Activated CD4-positive, alpha-beta T cell treated with anti-CD3 and anti-CD28 coated beads, Interleukin-2, amount 50 U/mL, for 16 hours (primary cell): Measurements from ENCODE around the gene RAD51B.

Source experiments
- DNase-seq: peaks from one replicate; pipeline ENCODE4 v3.0.0-alpha.2; 2020

Gene RAD51B

GRCh38 chr14:67908052-67908754 lies 88.6 kb downstream of the RAD51B start:
- no peak for DNase-seq

DNA sequence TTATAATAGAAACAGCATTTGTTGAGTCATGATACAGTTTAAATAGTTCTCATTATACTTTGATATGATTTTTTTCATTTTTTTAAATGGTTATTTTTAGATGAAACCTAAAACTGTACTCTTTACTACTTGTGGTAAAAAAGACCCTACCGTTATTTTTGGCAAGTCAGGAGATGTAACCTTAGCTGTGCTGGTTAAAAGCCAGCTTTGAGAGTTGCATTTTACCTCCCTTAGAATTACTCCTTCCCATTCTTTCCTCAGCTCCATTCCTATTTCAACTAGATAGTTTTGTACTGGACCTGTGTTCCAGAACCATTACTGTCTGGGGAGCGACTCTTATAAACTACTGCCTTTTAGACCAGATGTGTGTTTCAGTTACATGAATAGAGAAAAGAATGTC lies 92.0 kb downstream of the RAD51B start:
- no peak for DNase-seq

DNA sequence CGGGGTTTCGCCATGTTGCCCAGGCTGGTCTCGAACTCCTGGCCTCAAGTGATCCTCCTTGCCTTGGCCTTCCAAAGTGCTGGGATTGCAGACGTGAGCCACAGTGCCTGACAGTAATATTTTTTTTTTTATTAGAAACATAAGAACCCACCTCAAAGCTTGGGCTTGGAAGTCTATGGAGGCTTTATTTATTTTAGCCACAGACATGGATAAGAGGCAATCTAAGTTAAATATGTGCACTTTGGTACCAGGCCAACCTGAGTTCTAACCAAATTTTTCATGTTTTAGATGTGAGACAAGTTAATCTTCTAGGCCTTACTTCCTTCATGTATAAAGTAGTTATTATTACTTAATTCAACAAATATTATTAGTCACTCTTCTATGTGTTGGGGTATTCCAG lies 96.9 kb downstream of the RAD51B start:
- DNase-seq: no peak

DNA sequence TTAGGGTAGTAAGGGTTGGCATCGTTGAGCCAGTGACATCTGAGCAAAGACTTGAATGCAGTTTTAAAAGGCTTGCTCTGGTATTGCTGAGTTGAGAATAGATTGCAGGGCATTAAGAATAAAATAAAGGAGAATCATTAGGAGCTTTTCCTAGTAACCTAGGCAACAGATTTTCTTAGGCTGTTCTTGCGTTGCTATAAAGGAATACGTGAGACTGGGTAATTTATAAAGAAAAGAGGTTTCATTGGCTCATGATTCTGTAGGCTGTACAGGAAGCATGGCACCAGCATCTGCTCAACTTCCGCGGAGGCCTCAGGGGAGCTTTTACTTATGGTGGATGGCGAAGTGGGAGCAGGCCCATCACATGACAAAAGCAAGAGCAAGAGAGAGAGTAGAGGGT lies 97.4 kb downstream of the RAD51B start:
- no peak for DNase-seq

DNA sequence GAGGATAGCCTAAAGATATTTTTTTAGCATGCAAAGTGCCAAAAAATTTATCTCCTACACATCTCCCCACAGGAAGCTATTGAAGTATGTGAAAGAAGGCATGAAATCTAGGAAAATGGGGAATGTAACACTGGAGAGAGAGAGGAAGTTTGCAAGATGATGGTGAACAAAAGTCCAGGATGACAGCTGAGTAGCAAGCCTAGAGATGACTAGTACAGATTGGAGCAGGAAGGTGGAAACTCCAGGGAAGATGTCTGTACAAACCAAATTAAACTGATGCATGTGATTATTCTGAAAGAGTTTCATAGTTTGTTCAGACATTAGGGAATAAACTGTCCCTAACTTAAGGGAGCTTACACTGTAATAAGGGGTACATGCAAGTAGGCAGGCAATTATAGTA lies 99.3 kb downstream of the RAD51B start:
- no peak for DNase-seq

GRCh38 chr14:67919259-67920032 lies 99.9 kb downstream of the RAD51B start:
- DNase-seq: no peak

GRCh38 chr14:67926821-67927220 lies 107.2 kb downstream of the RAD51B start:
- no peak for DNase-seq

- no peak for DNase-seq
Measured at GRCh38 chr14:67927244-67927643, 107.7 kb downstream of the RAD51B start.

GRCh38 chr14:67928375-67928774 lies 108.8 kb downstream of the RAD51B start:
- DNase-seq: no peak

DNA sequence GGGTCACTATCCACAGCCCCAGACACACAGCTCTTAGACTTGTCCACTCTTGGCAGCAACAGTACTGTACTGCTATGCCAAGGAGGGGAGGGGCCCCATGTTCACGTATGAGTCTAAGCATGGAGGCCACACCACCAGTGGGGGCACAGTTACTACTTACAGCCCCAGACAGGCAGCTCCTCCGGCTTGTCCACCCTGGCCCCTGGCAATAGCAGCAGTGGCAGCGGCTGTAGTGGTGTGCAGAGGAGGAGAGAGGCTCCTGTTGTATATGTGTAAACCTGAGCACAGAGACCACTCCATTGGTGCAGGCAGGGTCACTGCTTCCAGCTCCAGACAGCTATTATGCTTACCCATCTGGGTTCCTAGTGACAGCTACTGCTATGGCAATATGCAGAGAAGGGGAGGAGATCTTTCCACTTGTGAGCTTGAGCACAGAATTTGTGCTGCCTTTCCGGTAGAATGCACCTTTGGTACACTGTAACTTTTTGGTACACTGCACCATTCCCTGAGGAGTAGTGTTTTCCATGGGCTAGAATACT lies 113.2 kb downstream of the RAD51B start:
- no peak for DNase-seq

GRCh38 chr14:67933266-67933665 lies 113.7 kb downstream of the RAD51B start:
- DNase-seq: no peak

DNA sequence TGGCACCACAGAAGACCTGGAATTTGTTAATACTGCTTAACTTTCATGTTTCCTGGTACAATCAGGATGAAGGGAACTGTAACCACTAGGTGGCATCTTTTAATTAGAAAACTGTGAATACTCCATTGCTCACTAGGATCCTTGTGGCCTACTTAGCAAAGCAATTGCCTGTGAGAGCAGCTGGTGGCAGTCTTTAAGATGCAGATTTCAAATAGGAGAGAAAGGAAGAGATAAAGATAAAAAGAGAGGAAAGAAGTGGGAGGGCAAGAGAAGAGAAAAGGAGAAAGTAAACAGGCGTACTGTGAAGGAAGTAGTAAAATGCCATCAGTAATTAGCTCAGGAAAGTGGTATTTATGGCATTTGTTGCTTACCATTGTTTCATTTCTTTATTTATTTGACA lies 114.5 kb downstream of the RAD51B start:
- peak; percentile 43 for DNase-seq

GRCh38 chr14:67934862-67935261 lies 115.3 kb downstream of the RAD51B start:
- DNase-seq: no peak

DNA sequence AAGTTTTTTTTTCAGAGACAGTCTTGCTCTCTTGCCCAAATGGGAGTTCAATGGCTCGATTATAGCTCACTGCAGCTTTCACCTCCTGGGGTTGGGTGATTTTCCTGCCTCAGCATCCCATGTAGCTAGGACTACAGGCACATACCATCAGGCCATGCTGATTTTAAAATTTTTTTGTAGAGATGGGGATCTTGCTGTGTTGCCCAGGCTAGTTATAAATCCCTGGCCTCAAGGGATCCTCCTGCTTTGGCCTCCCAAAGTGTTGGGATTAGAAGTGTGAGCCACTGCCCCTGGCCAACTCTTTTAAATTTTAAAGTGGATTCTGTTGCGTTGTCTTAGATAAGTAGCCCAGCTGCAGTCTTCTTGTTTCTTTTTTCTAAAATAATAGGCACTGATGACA lies 115.8 kb downstream of the RAD51B start:
- DNase-seq: no peak

- no peak for DNase-seq
Measured at GRCh38 chr14:67938071-67938470, 118.5 kb downstream of the RAD51B start.

GRCh38 chr14:67940486-67941455 lies 121.2 kb downstream of the RAD51B start:
- DNase-seq: no peak

GRCh38 chr14:67941456-67942018 lies 122.0 kb downstream of the RAD51B start:
- DNase-seq: no peak

GRCh38 chr14:67942080-67942710 lies 122.6 kb downstream of the RAD51B start:
- DNase-seq: no peak

DNA sequence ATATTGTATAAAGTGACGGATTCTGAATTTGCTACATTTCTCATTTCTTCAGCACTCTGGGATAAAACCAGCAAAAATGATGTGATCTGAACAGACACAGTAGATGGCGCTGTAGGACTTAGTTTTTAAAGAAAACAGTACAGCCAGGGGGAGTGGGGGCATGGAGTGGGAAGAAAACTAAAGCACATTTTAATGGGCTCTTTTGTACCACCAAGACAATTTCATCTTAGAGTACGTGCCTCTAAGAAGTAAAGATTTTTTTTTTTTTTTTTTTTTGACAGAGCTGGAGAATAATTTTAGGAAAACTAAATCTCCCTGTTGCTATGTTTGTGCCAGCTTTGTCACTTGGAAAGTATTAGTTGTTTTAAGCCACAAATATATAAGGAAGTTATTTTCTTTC lies 124.4 kb downstream of the RAD51B start:
- peak; percentile 54 for DNase-seq

- DNase-seq: no peak
Measured at GRCh38 chr14:67944605-67945004, 125.0 kb downstream of the RAD51B start.

- no peak for DNase-seq
Measured at GRCh38 chr14:67949771-67950170, 130.2 kb downstream of the RAD51B start.

DNA sequence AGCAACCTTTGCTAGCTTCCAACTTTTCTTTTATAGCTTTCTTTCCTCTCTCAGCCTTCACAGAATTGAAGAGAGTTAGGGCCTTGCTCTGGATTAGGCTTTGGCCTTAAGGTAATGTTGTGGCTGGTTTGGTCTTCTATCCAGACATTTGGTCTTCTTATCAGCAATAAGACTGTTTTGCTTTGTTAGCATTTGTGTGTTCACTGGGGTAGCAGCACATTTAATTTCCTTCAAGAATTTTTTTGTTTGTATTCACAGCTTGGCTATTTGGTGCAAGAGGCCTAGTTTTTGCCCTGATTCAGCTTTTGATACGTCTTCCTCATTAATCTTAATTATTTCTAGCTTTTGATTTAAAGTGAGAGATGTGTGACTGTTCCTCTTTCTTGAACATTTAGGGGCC lies 130.8 kb downstream of the RAD51B start:
- DNase-seq: no peak
